HG03159 (cell line): ENCODE data around the gene ANKRD24.
"Not testable (repeated sequence)": the region's sequence is repeated elsewhere in the genome, so short reads cannot be mapped to it uniquely, and the experiment has no call there.

Source experiments
- ATAC-seq: cut with Tn5 transposase; IDR thresholded peaks from one replicate; pipeline ENCODE4 v1.9.1; 2021; ENCODE audit warnings: mild to moderate bottlenecking, moderate library complexity; ENCODE audit not compliant: unreplicated experiment

Gene ANKRD24

DNA sequence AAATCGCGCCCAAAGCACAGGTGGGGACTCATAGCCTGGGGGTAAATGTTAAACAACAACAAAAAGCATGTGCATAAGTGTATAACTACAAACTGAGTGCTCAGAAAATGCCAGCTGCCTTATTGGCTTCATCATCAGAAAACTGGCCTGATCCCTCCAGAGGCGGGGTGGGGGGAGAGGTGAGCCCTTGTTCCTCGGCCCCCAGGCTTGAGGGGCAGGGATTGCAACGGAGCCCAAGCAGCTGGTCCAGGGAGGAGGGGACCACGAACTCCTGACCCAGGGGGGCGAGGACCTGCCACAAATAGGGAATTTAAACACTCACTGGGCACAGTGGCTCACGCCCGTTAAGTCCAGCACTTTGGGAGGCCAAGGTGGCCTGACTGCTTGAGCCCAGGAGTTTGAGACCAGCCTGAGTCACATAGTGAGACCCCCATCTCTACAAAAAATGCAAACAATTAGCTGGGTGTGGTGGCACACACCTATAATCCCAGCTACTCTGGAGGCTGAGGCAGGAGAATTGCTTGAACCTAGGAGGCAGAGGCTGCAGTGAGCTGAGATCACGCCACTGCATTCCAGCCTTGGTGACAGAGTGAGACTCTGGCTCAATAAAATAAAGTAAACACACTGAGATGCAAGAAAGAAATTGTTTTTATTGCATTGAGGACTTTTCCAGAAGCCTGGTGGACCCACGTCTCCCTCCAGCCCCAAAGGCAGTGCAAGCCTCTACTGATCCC lies 8.8 kb upstream of the ANKRD24 start:
- ATAC-seq = no peak

DNA sequence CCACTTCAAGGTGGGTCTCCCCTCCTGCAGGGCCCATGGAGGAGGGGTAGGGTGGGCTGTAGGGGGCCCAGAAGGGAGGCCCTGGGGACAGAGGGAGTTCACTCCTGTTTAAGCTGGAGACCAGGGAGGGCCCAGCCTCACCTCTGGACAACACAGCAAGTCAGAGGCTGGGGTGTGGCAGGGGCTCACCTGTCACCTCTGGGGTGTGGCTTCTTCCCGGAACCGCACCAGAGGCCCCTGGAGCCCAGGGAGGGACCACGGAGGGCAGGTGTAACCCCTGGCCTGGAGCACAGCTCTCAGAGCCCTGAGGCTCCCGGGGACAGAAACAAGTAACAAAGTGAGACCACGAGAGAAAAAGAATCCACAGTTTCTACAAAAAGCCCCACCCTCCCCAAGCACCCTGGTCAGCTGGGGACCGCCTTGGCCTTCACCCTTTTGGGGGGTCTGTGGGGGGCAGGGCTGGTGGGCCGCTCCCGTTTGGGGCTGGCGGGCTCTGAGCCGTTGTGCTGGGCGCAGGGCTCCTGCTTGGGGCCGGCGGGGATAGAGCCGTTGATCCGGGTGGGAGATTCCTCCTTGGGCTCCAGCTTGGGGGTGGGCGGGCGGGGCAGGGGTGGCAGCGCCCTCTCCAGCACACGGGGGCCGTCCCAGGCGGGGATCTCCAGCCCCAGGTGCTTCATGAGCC lies 8.1 kb upstream of the ANKRD24 start:
- no peak for ATAC-seq

DNA sequence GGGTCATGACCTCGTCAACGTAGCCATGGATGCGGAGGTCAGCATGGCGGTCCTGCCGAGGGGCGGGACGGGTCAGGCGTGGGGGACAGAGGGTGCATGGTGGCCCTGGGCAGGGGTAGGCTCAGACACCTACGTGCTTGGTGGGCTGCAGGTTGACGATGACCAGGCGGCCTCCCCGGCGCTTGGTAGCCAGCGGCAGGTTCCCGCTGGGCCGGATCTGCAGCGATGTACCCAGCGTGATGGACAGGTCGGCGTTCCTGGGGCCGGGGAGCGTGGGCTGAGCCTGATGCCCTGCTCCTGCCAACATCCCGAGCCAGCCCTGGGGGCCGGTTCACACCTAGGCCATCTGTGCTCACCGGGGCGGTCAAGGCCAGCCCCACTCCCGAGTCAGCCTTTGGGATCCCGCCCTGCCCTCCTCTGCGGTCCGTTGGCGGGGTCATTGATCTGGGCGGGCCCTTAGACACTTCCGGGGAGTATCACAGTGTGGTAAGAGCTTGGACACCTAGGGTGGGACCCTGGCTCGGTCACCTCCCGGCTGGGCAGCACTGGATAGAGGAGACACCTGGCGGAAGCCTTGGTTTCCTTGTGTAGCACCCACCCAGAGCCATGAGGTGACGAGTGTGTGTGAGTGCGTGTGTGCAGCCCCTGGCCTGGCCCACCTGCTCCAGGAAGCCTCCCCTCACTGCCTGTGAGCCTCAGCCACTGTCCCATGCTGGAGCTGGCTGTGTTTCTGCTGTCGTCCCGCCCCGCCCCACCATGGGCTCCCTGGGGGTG lies 7.4 kb upstream of the ANKRD24 start:
- ATAC-seq = no peak

DNA sequence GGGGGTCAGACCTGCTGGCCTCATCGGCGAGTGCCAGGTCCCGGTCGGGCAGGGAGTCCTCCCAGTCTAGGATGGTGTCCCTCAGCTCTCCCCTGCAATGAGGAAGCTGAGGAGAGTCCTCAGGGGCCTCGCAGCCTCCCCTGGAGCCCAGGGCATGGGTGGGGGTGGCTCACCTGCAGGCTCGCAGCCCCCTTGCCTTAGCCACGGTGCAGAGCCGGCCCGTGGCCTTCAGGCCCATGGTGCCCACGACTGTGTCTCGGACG lies 6.9 kb upstream of the ANKRD24 start:
- ATAC-seq = no peak

DNA sequence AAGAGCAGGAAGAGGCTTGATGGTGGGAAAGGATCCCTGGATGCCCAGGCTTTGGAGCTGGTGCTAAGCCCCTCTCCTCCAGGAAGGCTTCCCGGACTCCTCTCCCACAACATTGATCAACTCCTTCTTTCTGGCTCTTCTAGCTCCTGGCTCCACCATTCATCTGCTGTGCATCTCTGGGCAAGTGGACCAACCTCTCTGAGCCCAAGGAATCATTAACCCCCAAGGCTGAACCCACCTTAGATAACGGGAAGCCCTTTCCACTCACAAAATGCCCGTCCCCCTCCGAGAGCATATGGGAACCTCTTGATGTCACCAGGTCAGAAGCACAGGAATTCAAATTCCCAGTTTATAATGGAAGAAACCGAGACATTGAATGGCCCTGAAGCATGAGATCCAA lies 5.3 kb upstream of the ANKRD24 start:
- ATAC-seq = no peak

DNA sequence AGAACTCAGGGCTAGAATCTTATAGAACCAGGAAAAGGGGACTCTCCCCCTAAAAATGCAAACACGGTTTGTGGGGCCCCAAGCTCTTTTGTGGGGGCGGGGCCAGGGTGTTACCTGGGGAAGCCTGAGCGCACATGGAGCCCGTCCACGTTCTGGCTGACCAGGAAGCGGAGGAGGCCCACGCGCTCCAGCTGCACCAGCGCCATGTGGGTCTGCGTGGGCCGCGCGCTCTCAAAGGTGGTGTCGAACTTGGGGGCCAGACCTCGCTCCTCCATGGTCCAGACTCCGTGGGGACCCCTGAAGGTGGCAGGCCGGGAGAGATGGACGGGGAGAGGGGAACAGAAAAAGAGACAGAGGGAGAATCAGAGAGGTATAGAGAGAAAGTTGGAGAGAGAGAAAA lies 3.5 kb upstream of the ANKRD24 start:
- no peak for ATAC-seq

DNA sequence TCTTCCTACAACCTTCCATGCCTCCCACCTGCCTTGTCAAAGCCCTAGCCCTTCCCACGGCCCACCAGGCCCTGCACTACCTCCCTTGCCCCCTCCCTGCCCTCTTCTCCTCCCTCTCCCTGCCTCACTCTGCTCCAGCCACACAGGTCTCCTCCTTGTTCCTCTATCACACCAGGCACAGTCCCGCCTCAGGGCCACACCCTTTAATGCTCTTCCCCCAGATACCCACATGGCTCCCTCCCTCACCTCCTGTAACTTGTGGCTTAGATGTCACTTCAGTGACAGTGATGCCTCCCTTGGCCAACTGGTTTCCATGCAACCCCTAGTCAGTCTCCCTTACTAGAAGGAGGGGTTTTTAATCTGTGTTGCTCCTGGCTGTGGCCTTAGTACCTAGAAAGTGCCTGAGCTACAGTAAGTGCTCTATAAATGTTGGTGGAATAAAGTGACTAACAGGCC lies 1.4 kb upstream of the ANKRD24 start:
- no peak for ATAC-seq

DNA sequence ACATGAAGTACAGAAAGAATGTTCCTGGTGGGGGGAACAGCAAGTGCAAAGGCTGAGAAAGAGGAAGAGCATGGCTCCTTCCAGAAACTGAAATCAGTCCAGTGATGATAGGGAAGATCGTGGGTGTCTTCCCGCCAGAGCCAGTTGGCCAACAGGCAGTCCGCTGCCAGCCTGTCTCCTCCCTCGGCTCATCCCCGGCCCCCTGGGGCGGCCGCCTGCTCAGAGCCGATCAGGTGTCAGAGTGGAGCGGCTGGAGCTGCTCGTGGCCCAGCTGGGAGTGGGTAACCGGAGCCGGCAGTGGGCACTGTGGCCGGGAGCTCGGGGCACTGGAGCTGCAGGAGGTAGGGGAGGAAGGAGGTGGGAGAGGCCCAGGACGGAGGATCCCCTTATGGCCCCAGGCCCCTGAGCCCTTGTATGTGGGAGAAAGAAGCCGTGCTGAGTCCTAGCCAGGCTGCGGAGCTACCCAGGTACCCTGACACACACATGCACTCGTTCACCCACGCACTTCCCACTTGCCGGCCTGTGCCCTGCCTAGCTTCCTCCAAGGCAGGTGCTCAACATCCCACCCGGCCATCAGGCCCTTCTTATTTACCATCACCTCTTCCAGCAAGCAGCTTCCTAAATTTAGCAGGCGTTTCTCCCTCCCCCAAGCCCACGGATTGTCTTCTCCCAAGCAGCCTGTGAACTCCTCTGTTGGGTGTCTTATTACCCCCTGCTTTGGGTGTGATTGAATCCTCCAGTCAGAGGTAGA lies 1.7 kb downstream of the ANKRD24 start:
- no peak for ATAC-seq

DNA sequence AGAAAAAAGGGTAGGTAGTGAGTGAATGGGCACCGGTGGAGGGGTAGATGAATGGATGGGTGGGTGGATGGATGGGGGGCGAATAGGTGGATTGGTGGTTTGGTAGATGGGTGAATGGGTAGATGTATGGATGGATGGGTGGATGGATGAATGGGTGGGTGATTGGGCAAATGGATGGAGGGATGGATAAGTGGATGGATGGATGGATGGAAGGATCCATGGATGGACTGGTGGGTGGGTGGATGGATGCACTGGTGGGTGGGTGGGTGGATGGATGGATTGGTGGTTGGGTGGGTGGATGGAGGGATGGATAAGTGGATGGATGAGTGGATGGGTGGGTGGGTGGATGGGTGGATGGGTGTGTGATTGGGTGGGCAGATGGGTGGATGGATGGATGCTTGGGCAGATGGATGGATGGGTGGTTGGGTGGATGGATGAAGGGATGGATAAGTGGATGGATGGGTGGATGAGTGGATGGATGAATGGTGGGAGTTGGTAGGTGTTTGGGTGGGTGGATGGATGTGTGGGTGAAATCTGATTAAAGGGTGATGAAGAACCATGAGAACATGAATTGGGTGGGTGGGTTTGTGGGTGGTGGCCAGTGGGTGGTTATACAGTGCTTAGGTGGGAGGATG lies 2.3 kb downstream of the ANKRD24 start:
- no peak for ATAC-seq

DNA sequence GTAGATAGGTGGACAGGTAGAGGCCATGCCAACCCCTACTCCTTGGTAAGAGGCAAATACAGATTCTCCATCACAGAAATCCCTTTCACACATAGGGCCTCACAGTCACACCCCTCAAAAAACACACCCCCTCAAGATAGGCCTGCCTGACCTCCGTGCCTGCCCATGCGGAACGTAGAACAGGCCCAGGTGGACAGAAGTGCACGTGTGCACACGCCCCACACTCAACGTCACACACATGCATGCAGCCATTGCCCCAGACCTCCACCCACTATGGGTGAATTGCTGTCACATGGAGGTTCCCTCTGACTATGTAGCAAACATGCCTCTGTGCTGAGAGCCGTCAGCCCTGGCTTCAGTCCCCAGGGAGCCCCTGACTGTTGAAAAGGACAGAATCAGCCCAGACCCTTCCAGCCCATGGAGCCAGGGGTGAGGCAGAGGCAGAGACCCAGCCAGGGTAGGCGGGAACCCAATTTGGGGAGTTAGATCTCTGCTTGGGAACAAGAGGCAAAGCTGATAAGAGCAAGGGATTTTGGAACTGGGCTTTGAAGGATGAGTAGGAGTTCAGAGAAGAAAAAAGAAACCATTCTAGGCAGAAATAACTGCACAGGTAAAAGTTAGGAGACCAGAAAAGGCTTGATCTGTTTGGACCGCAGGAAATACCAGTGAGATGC lies 3.1 kb downstream of the ANKRD24 start:
- no peak for ATAC-seq

DNA sequence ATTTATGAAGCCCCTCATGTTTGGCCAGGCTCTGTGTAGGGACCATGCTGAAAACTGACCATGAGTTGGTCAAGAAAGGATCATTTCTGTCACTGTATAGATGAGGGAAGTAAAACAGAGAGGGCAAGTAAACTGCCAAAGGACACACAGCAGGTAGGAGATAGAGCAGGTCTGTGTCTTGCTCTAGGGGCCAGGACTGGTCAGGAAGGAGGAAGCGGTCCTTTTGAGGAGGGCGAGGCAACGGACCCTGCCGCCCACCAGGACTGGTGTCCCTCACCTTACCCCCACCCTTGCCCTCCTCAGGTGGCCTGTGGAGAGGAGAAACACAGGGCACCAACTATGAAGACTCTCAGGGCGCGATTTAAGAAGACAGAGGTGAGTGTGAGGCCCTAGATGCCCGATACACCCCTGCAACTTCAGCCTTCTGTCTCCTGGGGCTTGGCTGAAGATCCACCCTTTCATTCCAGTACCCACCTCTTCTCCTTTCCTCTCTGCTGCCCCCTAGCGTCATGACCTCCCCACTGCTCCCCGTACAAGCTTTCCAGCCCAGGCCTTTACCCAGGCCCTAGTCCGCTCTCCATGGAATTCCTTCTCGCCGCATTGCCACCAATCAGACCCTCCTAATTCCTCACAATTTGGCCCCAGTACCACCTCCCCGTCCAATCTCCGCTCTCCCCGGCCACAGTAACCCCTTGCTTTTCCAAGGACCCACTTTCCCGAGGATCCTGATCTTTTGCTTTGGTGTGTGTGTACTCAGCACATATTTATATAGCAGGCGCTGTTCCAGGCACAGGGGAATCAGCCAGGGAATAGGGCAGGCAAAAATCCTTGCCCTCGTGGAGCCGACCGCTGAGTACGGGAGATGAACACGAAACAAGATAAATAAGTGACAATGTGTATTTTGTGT lies 3.9 kb downstream of the ANKRD24 start:
- ATAC-seq = no peak

DNA sequence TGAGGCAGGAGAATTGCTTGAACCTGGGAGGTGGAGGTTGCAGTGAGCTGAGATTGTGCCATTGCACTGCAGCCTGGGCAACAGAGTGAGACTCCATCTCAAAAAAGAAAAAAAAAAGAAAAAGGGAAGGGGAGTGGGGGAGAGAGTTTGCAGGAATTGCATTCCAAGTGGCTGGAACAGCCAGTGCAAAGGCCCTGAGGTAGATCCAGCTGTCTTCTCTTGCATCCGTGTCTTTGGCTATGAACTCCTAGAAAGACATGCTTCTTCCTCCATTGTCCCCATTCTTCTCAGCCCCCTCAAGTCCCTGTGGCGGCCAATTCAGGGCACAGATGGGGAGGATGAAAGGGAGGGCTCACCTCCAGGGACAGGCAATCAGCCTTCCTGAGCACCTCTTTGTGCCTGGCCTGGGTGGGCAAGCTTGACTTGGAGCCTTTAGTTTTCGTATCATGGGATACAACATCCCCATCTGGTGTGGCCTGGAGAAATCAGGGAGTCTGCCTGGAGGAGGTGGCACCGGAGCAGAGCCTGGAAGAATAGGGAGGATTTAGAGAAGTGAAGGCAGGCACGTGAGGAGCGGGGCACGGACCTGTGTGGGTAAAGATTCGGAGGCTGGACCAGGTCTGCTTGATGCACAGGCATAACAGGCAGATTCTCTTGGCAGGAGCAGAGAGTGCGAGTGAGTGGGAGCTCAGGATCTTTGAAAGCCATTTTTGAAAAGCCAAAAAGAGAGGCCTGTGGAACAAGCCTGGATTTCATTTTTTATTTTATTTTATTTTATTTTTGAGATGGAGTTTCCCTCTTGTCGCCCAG lies 5.0 kb downstream of the ANKRD24 start:
- ATAC-seq = no peak

DNA sequence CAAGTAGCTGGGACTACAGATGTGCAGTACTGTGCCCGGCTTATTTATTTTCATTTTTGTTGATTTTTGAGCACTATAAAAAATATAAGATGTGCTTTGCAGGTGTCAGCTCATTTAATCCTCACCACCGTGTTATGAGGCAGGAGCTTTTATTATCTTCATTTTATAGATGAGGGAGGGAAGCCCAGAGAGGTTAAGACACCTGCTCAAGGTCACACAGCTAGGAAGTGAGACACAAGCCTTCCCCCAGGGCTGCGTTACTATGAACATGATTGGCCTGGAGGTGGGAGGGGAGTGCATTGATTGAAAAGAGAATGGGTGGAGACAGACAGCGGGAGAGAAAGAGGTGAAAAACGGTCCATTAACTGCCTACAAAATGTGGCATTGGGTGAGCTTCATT lies 7.2 kb downstream of the ANKRD24 start:
- no peak for ATAC-seq

DNA sequence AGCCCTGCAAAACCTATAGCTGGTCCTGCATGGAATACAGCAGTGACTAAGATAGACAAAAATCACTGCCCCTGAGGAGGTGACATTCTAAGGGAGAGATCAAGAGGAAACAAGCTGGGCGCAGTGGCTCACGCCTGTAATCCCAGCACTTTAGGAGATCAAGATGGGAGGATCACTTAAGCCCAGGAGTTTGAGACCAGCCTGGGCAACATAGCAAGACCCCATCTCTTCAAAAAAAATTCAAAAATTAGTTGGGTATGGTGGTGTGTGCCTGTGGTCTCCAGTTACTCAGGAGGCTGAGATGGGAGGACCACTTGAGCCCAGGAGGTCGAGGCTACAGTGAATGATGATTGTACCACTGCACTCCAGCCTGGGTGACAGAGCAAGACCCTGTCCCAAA lies 10.0 kb downstream of the ANKRD24 start:
- not testable (repeated sequence) for ATAC-seq

DNA sequence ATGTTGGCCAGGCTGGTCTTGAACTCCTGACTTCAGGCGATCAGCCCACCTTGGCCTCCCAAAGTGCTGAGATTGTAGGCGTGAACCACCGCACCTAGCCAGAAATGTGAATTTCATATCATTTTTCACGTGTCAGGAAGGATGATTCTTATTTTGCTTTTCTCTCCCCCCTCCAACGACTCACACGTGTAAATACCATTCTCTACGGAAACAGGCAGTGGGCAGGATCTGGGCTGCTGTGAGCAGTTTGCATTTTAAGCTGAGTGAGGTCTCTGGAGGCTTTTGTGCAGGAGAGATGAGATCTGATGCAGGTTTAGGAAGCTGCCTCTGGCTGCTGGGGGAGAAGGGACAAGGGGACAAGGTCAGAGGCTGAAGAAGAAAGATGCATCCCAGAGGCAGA lies 11.9 kb downstream of the ANKRD24 start:
- no peak for ATAC-seq

DNA sequence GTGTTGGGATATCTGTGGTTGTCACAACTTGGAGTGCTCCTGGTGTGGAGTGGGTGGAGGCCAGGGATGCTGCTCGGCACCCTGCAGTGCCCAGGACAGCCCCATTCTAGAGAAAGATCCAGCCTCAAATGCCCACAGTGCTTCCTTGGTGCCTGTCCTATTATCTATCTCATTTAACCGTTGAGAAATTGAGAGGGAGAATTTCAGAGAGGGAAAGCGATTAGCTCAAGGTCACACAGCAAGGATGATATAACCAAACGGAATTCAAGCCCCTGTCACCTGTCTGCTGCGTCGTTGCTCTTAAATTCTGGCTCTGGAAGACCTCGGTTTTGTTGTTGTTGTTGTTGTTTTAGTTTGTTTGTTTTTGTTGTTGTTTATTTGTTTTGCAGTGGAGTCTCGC lies 13.5 kb downstream of the ANKRD24 start:
- ATAC-seq = no peak

DNA sequence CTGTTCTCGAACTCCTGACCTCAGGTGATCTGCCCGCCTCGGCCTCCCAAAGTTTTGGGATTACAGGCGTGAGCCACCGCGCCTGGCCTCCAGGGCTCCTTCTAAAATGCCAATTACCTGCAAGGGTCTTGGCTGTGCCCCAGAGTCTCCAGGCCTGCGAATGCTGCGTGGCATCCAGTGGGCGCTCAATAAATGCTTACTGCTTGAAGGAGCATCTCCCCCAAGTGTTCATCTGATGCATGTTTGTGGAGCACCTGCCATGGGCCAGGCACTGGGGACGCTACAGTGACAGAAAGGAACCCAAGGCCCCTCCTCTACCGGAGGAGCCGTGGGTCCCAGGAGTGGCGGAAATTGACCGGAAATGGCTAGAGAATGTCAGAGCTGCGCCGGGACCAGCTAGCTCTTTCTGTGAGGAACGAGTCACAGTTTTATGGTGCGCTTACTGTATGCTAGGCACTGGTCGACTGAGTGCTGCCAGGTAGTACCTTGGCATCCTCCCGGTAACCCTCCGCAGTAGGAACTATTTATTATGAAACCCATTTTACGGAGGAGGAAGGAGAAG lies 14.2 kb downstream of the ANKRD24 start:
- no peak for ATAC-seq

DNA sequence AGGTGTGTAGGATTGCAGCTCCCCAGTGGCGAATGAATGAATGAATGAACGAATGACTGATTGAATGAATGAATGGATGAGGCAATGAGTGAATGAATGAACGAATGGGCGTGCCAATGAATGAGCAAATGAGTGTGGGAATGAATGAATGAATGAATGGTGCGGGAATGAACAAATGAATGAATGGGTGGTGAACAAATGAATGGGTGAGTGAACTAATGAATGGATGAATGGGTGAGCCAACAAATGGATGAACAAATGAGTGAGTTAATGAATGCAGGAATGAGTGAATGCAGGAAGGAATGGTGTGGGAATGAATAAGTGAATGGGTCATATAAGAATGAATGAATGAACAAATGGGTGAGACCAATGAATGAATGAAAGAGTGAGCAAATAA lies 14.7 kb downstream of the ANKRD24 start:
- no peak for ATAC-seq
